Adrenal gland (tissue), 5 donors: ENCODE results near the gene ADPRHL1.

ENCODE experiments used
- POLR2A ChIP-seq, 2 donors: fragments of 450-650 bp; IDR thresholded peaks; one replicate each; pipeline ENCODE4 v1.6.1; 2017; ENCODE audit warnings: antibody characterized with exemption in 2 of 2, mild to moderate bottlenecking in 2 of 2, moderate library complexity in 1 of 2
- TF ChIP-seq, protein P1 (sequence below), 6 experiments: fragments of 450-650 bp in 4 of 6; fragments of 200-600 bp in 2 of 6; sonication (generic) in 1 of 6; IDR thresholded peaks; 1 replicate in 5 of 6; 2 replicates in 1 of 6; pipeline versions ENCODE4 v1.5.1 to v1.8.0; 2016 to 2021; ENCODE audit warnings: antibody characterized with exemption in 6 of 6, mild to moderate bottlenecking in 2 of 6, moderate library complexity in 1 of 6
- donor health status: DM: no; HTN: no; CAD: no.

GRCh38 chr13:113499936-113500335 lies 46.6 kb upstream of the ADPRHL1 start:
- TF ChIP-seq, protein P1, sequence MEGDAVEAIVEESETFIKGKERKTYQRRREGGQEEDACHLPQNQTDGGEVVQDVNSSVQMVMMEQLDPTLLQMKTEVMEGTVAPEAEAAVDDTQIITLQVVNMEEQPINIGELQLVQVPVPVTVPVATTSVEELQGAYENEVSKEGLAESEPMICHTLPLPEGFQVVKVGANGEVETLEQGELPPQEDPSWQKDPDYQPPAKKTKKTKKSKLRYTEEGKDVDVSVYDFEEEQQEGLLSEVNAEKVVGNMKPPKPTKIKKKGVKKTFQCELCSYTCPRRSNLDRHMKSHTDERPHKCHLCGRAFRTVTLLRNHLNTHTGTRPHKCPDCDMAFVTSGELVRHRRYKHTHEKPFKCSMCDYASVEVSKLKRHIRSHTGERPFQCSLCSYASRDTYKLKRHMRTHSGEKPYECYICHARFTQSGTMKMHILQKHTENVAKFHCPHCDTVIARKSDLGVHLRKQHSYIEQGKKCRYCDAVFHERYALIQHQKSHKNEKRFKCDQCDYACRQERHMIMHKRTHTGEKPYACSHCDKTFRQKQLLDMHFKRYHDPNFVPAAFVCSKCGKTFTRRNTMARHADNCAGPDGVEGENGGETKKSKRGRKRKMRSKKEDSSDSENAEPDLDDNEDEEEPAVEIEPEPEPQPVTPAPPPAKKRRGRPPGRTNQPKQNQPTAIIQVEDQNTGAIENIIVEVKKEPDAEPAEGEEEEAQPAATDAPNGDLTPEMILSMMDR (IDR thresholded peaks at IDR 0.05), result no peak
- no peak for TF ChIP-seq POLR2A (IDR thresholded peaks at IDR 0.05)
